ENCODE measurements around the gene SF3B2.
"Not testable (repeated sequence)": the region's sequence is repeated elsewhere in the genome, so short reads cannot be mapped to it uniquely, and the experiment has no call there.

Gene SF3B2

DNA sequence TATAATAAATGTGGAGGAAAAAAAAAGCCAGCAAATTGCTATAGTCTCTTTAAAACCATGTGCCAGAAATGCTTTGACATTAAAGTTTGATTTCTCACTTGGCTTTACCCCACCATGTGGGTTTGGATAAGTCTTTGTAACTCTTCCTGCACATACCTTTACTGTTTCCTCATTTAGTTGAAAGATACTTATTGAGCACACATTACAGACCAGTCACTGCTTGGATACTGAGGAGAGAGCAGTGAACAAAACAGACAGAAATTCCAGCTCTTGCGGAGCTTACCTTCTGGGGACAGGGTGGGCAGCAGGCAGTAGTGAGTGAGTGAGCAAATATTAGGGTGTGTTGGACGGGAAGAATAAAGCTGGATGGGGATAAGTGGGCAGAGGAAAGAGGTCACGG is 31.6 kb downstream of the SF3B2 start:
- Histone ChIP-seq H3K27ac (no peak overlapping the region), H3K9me3 (ENCODE audit: severe bottlenecking) (no peaks in the 10 kb centered on the region)
- DNase-seq, result no peak

GRCh38 chr11:66084821-66085475 is 32.8 kb downstream of the SF3B2 start:
- Histone ChIP-seq H3K27me3 (ENCODE audit: insufficient read depth, low read depth, severe bottlenecking) (no peaks in the 10 kb centered on the region), H3K9me3 (ENCODE audit: severe bottlenecking) (no peaks in the 10 kb centered on the region), H3K36me3 (peaks cover 3% of the 10 kb centered on the region), H3K4me3 (ENCODE audit: low read depth, low read length) (no peak overlapping the region), H3K27ac (no peak overlapping the region)
- DNase-seq, result no peak
- TF ChIP-seq, protein P1, sequence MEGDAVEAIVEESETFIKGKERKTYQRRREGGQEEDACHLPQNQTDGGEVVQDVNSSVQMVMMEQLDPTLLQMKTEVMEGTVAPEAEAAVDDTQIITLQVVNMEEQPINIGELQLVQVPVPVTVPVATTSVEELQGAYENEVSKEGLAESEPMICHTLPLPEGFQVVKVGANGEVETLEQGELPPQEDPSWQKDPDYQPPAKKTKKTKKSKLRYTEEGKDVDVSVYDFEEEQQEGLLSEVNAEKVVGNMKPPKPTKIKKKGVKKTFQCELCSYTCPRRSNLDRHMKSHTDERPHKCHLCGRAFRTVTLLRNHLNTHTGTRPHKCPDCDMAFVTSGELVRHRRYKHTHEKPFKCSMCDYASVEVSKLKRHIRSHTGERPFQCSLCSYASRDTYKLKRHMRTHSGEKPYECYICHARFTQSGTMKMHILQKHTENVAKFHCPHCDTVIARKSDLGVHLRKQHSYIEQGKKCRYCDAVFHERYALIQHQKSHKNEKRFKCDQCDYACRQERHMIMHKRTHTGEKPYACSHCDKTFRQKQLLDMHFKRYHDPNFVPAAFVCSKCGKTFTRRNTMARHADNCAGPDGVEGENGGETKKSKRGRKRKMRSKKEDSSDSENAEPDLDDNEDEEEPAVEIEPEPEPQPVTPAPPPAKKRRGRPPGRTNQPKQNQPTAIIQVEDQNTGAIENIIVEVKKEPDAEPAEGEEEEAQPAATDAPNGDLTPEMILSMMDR (IDR thresholded peaks at IDR 0.05; ENCODE audit: low read depth, low read length), result no peak

More for the DNA sequence above, 31.6 kb downstream of the SF3B2 start:
- TF ChIP-seq, protein P1 (IDR thresholded peaks at IDR 0.05; ENCODE audit: low read depth, low read length), result no peak
- Histone ChIP-seq H3K36me3 (peaks cover 9% of the 10 kb centered on the region), H3K27me3 (ENCODE audit: insufficient read depth, low read depth, severe bottlenecking) (no peaks in the 10 kb centered on the region), H3K4me3 (ENCODE audit: low read depth, low read length) (no peak overlapping the region)

- no peak for DNase-seq
- no peak overlapping the region for H3K4me3 ChIP-seq (ENCODE audit: low read depth, low read length)
Observed at GRCh38 chr11:66087148-66087908, 35.2 kb downstream of the SF3B2 start.

GRCh38 chr11:66089067-66089466 is 36.9 kb downstream of the SF3B2 start:
- Histone ChIP-seq H3K27ac (no peak overlapping the region), H3K4me3 (ENCODE audit: low read depth, low read length) (no peak overlapping the region), H3K9me3 (ENCODE audit: severe bottlenecking) (peaks cover 4% of the 10 kb centered on the region), H3K27me3 (ENCODE audit: insufficient read depth, low read depth, severe bottlenecking) (no peaks in the 10 kb centered on the region), H3K36me3 (no peaks in the 10 kb centered on the region)
- no peak for DNase-seq
- TF ChIP-seq, protein P1 (IDR thresholded peaks at IDR 0.05; ENCODE audit: low read depth, low read length), result no peak

More at GRCh38 chr11:66087148-66087908, 35.2 kb downstream of the SF3B2 start:
- Histone ChIP-seq H3K36me3 (no peaks in the 10 kb centered on the region; the same call in 1 of the 2 replicates), H3K27ac (no peak overlapping the region), H3K9me3 (ENCODE audit: severe bottlenecking) (peaks cover 4% of the 10 kb centered on the region), H3K27me3 (ENCODE audit: insufficient read depth, low read depth, severe bottlenecking) (no peaks in the 10 kb centered on the region)
- TF ChIP-seq, protein P1 (IDR thresholded peaks at IDR 0.05; ENCODE audit: low read depth, low read length), result no peak

DNA sequence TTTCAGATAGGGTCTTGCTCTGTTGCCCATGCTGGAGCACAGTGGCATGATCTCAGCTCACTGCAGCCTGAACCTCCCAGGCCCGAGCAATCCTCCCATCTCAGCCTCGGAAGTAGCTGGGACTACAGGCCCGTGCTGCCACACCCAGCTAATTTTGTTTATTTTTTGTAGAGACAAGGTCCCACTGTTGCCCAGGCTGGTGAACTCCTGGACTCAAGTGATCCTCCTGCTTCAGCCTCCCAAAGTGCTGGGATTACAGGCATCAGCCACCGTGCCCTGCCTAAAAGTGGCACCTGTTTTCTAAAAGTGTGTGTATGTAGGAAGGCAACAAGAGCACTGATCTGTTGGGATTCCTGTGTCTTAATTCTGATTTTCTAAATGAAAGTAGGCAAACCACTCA is 38.1 kb downstream of the SF3B2 start:
- Histone ChIP-seq H3K4me3 (ENCODE audit: low read depth, low read length) (no peak overlapping the region), H3K36me3 (no peaks in the 10 kb centered on the region), H3K27me3 (ENCODE audit: insufficient read depth, low read depth, severe bottlenecking) (no peaks in the 10 kb centered on the region), H3K27ac (no peak overlapping the region), H3K9me3 (ENCODE audit: severe bottlenecking) (peaks cover 4% of the 10 kb centered on the region)
- TF ChIP-seq, protein P1 (IDR thresholded peaks at IDR 0.05; ENCODE audit: low read depth, low read length), result no peak
- no peak for DNase-seq

DNA sequence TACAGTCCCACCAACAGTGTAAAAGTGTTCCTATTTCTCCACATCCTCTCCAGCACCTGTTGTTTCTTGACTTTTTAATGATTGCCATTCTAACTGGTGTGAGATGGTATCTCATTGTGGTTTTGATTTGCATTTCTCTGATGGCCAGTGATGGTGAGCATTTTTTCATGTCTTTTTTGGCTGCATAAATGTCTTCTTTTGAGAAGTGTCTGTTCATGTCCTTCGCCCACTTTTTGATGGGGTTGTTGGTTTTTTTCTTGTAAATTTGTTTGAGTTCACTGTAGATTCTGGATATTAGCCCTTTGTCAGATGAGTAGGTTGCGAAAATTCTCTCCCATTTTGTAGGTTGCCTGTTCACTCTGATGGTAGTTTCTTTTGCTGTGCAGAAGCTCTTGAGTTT is 40.0 kb downstream of the SF3B2 start:
- not testable (repeated sequence) for H3K27me3 ChIP-seq (ENCODE audit: insufficient read depth, low read depth, severe bottlenecking); H3K9me3 ChIP-seq (ENCODE audit: severe bottlenecking); H3K36me3 ChIP-seq; DNase-seq; H3K4me3 ChIP-seq (ENCODE audit: low read depth, low read length); H3K27ac ChIP-seq

GRCh38 chr11:66099746-66100145 is 47.6 kb downstream of the SF3B2 start:
- not testable (repeated sequence) for H3K27ac ChIP-seq; H3K4me3 ChIP-seq (ENCODE audit: low read depth, low read length); H3K9me3 ChIP-seq (ENCODE audit: severe bottlenecking); H3K27me3 ChIP-seq (ENCODE audit: insufficient read depth, low read depth, severe bottlenecking); DNase-seq; H3K36me3 ChIP-seq

All from WERI-Rb-1 (cell line).